Suppressor macrophage treated with lipopolysaccharide for 1 hour (primary cell): ENCODE results near the gene LRBA.
A peak's percentile ranks its signal among the peaks of the same experiment; 100 is the strongest.

ENCODE experiments used
- DNase-seq, 3 donors: peaks; one replicate each; pipeline ENCODE4 v3.0.0-alpha.2; 2020 to 2022

Gene LRBA

GRCh38 chr4:150867148-150867547 is 147.9 kb downstream of the LRBA start:
- DNase-seq, result peak; percentile 86 to 96 (median 88)

GRCh38 chr4:150863456-150863855 is 151.6 kb downstream of the LRBA start:
- DNase-seq, result no peak

DNA sequence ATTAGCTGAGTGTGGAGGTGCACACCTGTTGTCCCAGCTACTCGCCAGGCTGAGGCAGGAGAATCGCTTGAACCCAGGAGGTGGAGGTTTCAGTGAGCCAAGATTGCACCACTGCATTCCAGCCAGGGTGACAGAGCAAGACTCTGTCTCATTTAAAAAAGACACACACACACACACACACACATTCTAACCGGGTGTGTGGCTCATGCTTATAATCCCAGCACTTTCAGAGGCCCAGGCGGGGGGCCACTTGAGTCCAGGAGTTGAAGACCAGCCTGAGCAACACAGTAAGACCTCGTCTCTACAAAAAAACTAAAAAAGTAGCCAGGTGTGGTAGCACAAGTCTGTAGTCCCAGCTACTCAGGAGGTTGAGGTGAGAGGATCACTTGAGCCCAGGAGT is 152.3 kb downstream of the LRBA start:
- no peak for DNase-seq

- no peak for DNase-seq
Measured at GRCh38 chr4:150859453-150859852, 155.6 kb downstream of the LRBA start.

GRCh38 chr4:150855981-150856510 is 159.0 kb downstream of the LRBA start:
- DNase-seq, result peak in 1 of 3 donors; percentile 3

- no peak for DNase-seq
Measured at GRCh38 chr4:150854600-150854999, 160.5 kb downstream of the LRBA start.

GRCh38 chr4:150853882-150854281 is 161.2 kb downstream of the LRBA start:
- DNase-seq, result no peak

- DNase-seq, result peak in 2 of 3 donors; percentile 26 to 60
Measured at GRCh38 chr4:150852216-150852615, 162.9 kb downstream of the LRBA start.

DNA sequence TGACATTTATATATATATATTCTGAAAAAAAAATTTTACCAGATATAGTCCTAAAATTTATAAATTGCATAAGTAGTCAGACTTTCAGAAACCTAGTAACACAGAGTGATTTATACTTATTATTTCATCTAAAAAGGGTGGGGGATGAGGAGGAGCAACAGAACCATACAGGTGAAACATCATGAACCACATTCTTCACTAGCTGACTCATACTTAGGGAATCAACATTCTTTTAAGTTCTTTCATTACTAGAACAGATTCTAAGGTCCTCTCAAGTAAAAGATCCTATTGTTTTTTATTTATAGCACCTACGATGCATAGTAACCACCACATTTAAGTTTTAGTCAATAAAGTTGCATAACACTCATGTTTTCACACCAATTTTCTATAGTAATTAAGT is 166.1 kb downstream of the LRBA start:
- DNase-seq, result no peak

GRCh38 chr4:150828159-150828558 is 186.9 kb downstream of the LRBA start:
- DNase-seq, result peak; percentile 28 to 44 (median 34)

DNA sequence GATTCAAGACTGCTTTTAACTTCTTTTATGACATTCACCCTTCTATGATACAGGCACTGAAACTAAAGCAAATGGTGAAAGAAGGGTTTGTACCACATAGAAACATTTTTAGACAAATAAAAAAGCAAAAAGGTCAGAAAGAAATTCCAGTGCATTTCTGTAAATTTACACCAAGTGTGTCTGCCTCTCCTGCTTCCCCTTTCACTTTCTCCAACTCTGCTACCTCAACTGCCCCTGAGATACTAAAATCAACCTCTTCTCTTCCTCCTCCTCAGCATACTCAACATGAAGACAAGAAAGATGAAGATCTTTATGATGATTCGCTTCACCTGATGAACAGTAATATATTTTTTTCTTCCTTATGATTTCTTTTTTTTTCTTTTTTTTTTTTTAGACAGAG is 187.9 kb downstream of the LRBA start:
- DNase-seq, result no peak

GRCh38 chr4:150826306-150826705 is 188.8 kb downstream of the LRBA start:
- DNase-seq, result no peak

DNA sequence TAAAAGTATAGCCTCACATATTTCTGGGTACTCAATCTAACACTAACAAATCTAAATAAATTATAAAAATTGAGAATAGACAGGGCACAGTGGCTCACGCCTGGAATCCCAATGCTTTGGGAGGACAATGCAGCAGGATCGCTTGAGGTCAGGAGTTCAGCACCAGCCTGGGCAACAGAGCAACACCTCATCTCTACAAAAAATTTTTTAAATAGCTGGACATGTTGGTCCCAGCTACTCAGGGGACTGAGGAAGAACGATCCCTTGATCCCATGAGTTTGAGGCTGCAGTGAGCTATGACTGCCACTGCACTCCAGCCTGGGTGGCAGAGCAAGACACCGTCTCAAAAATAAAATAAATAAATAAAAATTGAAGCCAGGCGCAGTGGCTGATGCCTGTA is 192.7 kb downstream of the LRBA start:
- DNase-seq, result no peak

GRCh38 chr4:150821641-150822040 is 193.4 kb downstream of the LRBA start:
- DNase-seq, result no peak

DNA sequence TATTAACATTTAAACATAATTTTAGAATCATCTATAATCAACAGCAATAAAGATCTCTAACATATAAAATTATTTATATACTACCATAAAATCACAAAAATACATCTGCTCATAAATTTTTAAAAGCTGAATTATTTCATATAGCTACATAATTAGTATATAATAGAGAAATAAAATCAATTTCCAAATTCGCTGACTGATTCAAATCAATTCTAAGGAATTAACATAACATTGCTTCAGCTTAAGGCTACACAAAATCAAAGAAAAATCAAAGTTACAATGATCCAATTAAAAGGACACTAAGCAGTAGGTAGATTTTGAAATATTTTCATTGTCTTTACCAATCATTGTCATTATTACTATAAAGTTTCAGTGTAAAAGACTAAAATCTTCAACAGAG is 194.7 kb downstream of the LRBA start:
- DNase-seq, result no peak

DNA sequence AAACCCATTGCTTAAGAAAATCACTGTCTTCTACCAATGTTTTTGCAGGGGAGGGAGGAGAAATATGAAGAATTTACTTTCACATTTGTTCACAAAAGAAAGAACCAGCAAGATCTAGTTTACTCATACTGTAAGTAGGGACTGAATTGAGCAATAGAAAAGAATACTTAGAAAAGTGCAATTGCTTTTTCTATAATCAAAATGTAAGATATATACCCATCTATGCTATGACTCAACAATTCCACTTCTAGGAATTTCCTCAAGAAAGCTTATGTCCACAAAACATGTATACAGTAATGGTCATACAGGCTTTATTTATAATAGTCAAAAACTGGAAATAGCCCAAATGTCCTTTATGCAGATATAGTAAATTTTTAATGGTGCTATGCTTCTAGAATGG is 196.4 kb downstream of the LRBA start:
- peak in 2 of 3 donors; percentile 23 to 51 for DNase-seq

DNA sequence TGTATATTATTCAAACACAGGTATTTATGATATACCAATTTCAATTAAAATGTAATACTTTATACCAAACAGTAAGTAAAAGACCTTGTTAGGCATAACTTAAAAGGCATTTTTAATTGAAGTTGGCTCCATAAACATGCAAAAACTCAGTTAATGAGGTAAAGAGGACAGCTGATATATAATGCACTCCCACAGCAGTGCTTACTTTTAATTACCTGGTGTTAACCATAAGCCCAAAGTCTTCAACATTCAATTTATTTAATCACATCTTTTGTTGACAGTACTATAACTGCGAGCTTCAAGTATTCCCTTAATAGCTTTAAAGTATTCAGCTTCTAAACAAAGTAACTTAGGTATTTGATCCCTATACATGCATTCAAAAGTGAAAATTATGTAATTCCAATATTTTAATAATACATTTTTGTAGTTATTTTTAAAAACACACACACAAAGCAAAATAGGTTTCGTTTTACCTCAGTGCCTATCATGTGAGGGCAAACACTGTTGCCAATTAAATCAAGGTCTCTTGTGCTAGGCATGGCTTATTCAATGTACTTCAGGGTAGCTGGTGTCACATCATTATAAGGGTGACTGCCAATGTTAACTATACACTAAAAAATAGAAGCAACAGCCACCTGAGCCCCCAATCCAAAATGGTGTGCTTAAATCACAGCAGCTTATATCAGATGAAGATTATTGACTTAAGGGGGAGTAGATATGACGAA is 197.1 kb downstream of the LRBA start:
- no peak for DNase-seq

DNA sequence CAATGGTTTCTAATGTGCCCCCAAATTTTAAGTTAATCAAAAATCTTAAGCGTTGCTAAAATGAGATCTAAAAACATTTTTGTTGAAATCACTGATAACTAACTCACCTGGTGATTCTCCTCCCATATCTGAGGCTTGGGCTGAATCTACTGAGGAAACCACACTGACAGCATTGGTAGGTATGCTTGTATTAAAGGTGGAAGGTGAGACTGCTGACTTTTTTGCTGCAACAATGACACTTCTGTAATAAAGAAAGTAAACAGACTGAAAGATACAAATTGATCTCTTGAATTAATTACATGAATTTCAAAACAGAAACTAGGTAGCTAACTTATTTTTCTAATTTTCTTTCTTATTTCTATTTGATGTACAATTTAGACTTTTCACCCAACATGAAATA is 198.1 kb downstream of the LRBA start:
- DNase-seq, result no peak

GRCh38 chr4:150816491-150816890 is 198.6 kb downstream of the LRBA start:
- no peak for DNase-seq

GRCh38 chr4:150814873-150815272 is 200.2 kb downstream of the LRBA start:
- no peak for DNase-seq

DNA sequence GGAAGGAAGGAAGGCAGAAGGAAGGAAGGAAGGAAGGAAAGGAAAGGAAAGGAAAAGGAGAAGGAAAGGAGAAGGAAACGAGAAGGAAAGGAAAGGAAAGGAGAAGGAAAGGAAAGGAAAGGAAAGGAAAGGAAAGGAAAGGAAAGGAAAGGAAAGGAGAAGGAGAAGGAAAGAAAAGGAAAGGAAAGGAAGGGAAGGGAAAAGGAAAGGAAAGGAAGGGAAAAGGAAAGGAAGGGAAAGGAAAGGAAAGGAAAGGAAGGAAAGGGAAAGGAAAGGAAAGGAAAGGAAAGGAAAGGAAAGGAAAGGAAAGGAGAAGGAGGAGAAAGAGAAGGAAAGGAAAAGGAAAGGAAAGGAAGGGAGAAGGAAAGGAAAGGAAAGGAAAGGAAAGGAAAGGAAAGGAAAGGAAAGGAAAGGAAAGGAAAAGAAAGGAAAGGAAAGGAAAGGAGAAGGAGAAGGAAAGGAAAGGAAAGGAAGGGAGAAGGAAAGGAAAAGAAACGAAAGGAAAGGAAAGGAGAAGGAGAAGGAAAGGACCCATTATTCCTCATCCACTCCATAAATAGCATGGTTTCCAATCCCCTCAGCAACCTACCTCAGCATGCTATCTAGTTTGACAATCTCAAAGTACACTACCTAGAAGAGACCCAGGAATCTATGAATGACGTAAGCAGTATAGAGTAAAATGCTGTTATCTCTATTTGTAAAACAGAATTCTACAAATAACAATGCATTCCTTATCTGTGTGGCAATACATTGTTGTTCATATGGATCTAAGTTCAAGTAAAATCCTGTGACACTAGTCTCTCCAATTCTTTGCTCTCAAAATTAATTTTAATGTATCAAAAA is 209.7 kb downstream of the LRBA start:
- no peak for DNase-seq

GRCh38 chr4:150801833-150802232 is 213.3 kb downstream of the LRBA start:
- DNase-seq, result no peak

- DNase-seq, result no peak
Measured at GRCh38 chr4:150799207-150799606, 215.9 kb downstream of the LRBA start.

- no peak for DNase-seq
Measured at GRCh38 chr4:150794706-150795105, 220.4 kb downstream of the LRBA start.
